GM21723 (cell line): Measurements from ENCODE around the gene CTSL.
"Not testable (repeated sequence)": the region's sequence is repeated elsewhere in the genome, so short reads cannot be mapped to it uniquely, and the experiment has no call there.

ENCODE experiments used
- ATAC-seq: cut with Tn5 transposase; IDR thresholded peaks from one replicate; pipeline ENCODE4 v1.9.1; 2021; ENCODE audit warnings: mild to moderate bottlenecking, moderate library complexity; ENCODE audit not compliant: unreplicated experiment

CTSL gene

GRCh38 chr9:87751868-87752267 lies 25.9 kb downstream of the CTSL start:
- no peak for ATAC-seq

GRCh38 chr9:87753313-87753712 lies 27.4 kb downstream of the CTSL start:
- no peak for ATAC-seq

GRCh38 chr9:87758330-87758729 lies 32.4 kb downstream of the CTSL start:
- not testable (repeated sequence) for ATAC-seq

GRCh38 chr9:87759980-87760379 lies 34.1 kb downstream of the CTSL start:
- not testable (repeated sequence) for ATAC-seq

GRCh38 chr9:87760529-87760928 lies 34.6 kb downstream of the CTSL start:
- ATAC-seq, result no peak

GRCh38 chr9:87763286-87763685 lies 37.4 kb downstream of the CTSL start:
- ATAC-seq, result no peak

GRCh38 chr9:87765521-87765920 lies 39.6 kb downstream of the CTSL start:
- no peak for ATAC-seq

GRCh38 chr9:87766697-87767096 lies 40.8 kb downstream of the CTSL start:
- ATAC-seq, result no peak

GRCh38 chr9:87770616-87771315 lies 44.8 kb downstream of the CTSL start:
- ATAC-seq, result no peak

- ATAC-seq, result no peak
Observed at GRCh38 chr9:87771316-87772006, 45.5 kb downstream of the CTSL start.

- ATAC-seq, result no peak
Observed at GRCh38 chr9:87776481-87777379, 50.8 kb downstream of the CTSL start.

- ATAC-seq, result no peak
Observed at GRCh38 chr9:87778996-87779395, 53.1 kb downstream of the CTSL start.
